ENCODE data around the gene ANKRD44.

The ANKRD44 gene

DNA sequence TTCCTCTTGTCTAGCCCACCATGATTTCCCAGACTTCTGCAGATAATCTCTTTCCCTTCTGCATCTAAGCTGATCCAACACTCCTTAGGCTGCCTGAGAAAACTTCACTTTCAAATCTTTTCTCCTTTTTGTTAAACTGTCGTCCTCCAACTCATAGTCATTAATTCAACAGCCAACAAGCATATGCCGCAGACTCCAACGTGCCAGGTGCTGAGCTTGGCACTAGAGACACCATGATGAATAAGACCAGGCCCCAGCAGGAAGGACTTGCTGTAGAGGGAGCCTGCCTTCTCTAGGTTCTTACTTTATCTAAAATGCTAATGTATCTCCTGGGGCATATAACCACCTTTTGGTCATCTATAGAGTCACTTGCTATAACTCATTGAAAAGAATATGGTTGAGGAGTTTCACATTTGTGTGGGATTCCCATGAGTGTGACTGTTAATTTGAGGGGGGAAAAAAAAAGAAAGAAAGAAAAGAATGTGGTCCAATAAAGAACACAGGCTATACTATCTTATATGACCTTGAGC is 51.0 kb downstream of the ANKRD44 start:
- no peak overlapping the region for H3K27ac ChIP-seq

GRCh38 chr2:197258580-197258979 is 52.0 kb downstream of the ANKRD44 start:
- H3K27ac ChIP-seq: no peak overlapping the region
- TF ChIP-seq ZFX (IDR thresholded peaks at IDR 0.05; ENCODE audit: borderline replicate concordance) (no peak), CTCF (IDR thresholded peaks at IDR 0.05) (no peak)

More for the DNA sequence above, 51.0 kb downstream of the ANKRD44 start:
- TF ChIP-seq CTCF (IDR thresholded peaks at IDR 0.05) (no peak), ZFX (IDR thresholded peaks at IDR 0.05; ENCODE audit: borderline replicate concordance) (no peak)

DNA sequence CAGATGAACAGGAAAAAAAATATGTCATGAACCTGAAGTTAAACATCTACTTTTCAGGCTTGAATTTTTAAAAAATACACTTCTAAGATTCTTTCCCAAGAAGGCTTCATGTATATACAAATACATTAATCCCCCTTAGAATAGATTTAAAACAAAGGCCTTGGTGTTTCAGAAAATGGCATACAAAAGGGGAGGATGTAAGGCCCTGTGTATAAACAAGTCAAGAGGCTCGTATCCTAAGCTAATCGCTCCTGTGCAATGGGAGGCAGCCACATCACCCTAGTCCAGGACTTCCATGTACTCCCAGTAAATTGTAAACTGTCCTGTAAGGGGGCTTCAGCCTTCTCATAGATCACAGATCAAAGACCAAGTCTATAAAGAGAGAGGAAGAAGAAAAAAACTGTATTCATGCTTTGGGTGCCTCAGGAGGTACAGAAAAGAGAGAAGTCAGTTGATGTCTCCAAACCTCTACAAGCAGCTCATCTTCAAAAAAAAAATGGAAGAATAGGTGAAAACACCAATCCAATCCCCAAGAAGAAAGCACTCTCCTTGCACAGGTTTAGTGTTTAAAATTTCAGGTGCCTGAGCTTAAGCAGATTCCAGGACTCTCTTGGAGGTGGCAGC is 53.9 kb downstream of the ANKRD44 start:
- no peak overlapping the region for H3K27ac ChIP-seq
- TF ChIP-seq CTCF (IDR thresholded peaks at IDR 0.05): no peak
- no peak for TF ChIP-seq ZFX (IDR thresholded peaks at IDR 0.05; ENCODE audit: borderline replicate concordance)

GRCh38 chr2:197256021-197256420 is 54.6 kb downstream of the ANKRD44 start:
- no peak overlapping the region for H3K27ac ChIP-seq
- TF ChIP-seq CTCF (IDR thresholded peaks at IDR 0.05) (no peak), ZFX (IDR thresholded peaks at IDR 0.05; ENCODE audit: borderline replicate concordance) (no peak)

GRCh38 chr2:197255543-197255942 is 55.0 kb downstream of the ANKRD44 start:
- TF ChIP-seq ZFX (IDR thresholded peaks at IDR 0.05; ENCODE audit: borderline replicate concordance) (no peak), CTCF (IDR thresholded peaks at IDR 0.05) (no peak)
- no peak overlapping the region for H3K27ac ChIP-seq

GRCh38 chr2:197254776-197255530 is 55.6 kb downstream of the ANKRD44 start:
- H3K27ac ChIP-seq: no peak overlapping the region
- TF ChIP-seq CTCF (IDR thresholded peaks at IDR 0.05): no peak
- no peak for TF ChIP-seq ZFX (IDR thresholded peaks at IDR 0.05; ENCODE audit: borderline replicate concordance)

- no peak for TF ChIP-seq ZFX (IDR thresholded peaks at IDR 0.05; ENCODE audit: borderline replicate concordance)
- H3K27ac ChIP-seq: no peak overlapping the region
Measured at GRCh38 chr2:197251576-197251975, 59.0 kb downstream of the ANKRD44 start.

All from 22Rv1 (cell line).